WTC11 (cell line): ENCODE data around the gene MEF2B. TPM values are rescaled to one million over a fixed set of nuclear protein-coding genes. Genes with fewer than 3 reads are reported as not detected.

Experiments used
- ETV6 ChIP-seq: sonication (generic); formaldehyde crosslinking; IDR thresholded peaks from 2 replicates; pipeline ENCODE4 v1.8.1; 2022; ENCODE audit warnings: mild to moderate bottlenecking, missing genetic modification reagents
- FOXJ3 ChIP-seq: sonication (generic); formaldehyde crosslinking; IDR thresholded peaks from 2 replicates; pipeline ENCODE4 v1.9.0; 2021; ENCODE audit warnings: missing genetic modification reagents, mild to moderate bottlenecking, borderline replicate concordance
- FOXP1 ChIP-seq: sonication (generic); formaldehyde crosslinking; IDR thresholded peaks from 2 replicates; pipeline ENCODE4 v1.8.0; 2022; ENCODE audit warnings: missing genetic modification reagents, mild to moderate bottlenecking, moderate library complexity, borderline replicate concordance
- FOXP4 ChIP-seq: sonication (generic); formaldehyde crosslinking; IDR thresholded peaks from 2 replicates; pipeline ENCODE4 v1.8.0; 2022; ENCODE audit warnings: mild to moderate bottlenecking, missing genetic modification reagents
- GABPB1 ChIP-seq: sonication (generic); formaldehyde crosslinking; IDR thresholded peaks from 2 replicates; pipeline ENCODE4 v1.8.1; 2023; ENCODE audit warnings: mild to moderate bottlenecking, missing genetic modification reagents
- HMGA2 ChIP-seq: fragments of 250-450 bp; sonication (Bioruptor Pico); IDR thresholded peaks from 2 replicates; pipeline ENCODE4 v1.4.0; 2021; ENCODE audit warnings: mild to moderate bottlenecking, moderate library complexity
- HMGXB4 ChIP-seq: sonication (generic); formaldehyde crosslinking; IDR thresholded peaks from 2 replicates; pipeline ENCODE4 v1.8.1; 2023; ENCODE audit warnings: mild to moderate bottlenecking, moderate library complexity, missing genetic modification reagents
- JUN ChIP-seq: sonication (generic); formaldehyde crosslinking; IDR thresholded peaks from 2 replicates; pipeline ENCODE4 v1.8.0; 2023; ENCODE audit warnings: mild to moderate bottlenecking, missing genetic modification reagents
- KAT7 ChIP-seq: sonication (generic); formaldehyde crosslinking; IDR thresholded peaks from 2 replicates; pipeline ENCODE4 v1.8.1; 2023; ENCODE audit warnings: missing genetic modification reagents, mild to moderate bottlenecking, borderline replicate concordance
- MYBL2 ChIP-seq: sonication (generic); formaldehyde crosslinking; IDR thresholded peaks from 2 replicates; pipeline ENCODE4 v1.8.1; 2023; ENCODE audit warnings: mild to moderate bottlenecking, moderate library complexity, missing genetic modification reagents
- NFE2L1 ChIP-seq: sonication (generic); formaldehyde crosslinking; IDR thresholded peaks from 2 replicates; pipeline ENCODE4 v1.8.1; 2023; ENCODE audit warnings: missing genetic modification reagents
- NR1H2 ChIP-seq: sonication (generic); formaldehyde crosslinking; IDR thresholded peaks from 2 replicates; pipeline ENCODE4 v1.9.0; 2021; ENCODE audit warnings: mild to moderate bottlenecking, moderate library complexity, missing genetic modification reagents
- PREB ChIP-seq: sonication (generic); formaldehyde crosslinking; IDR thresholded peaks from 2 replicates; pipeline ENCODE4 v1.8.1; 2022; ENCODE audit warnings: mild to moderate bottlenecking, missing genetic modification reagents, moderate library complexity, borderline replicate concordance
- RORB ChIP-seq: fragments of 250-450 bp; sonication (Bioruptor Pico); IDR thresholded peaks from 2 replicates; pipeline ENCODE4 v1.9.0; 2021; ENCODE audit warnings: mild to moderate bottlenecking
- SMAD3 ChIP-seq: sonication (generic); formaldehyde crosslinking; IDR thresholded peaks from 2 replicates; pipeline ENCODE4 v1.8.0; 2022; ENCODE audit warnings: missing genetic modification reagents, mild to moderate bottlenecking, borderline replicate concordance
- SP1 ChIP-seq: sonication (generic); formaldehyde crosslinking; conservative IDR thresholded peaks from 2 replicates; pipeline ENCODE4 v1.8.1; 2022; ENCODE audit warnings: missing genetic modification reagents
- TEAD1 ChIP-seq: sonication (generic); formaldehyde crosslinking; IDR thresholded peaks from 2 replicates; pipeline ENCODE4 v1.8.0; 2022; ENCODE audit warnings: mild to moderate bottlenecking, missing genetic modification reagents
- ZMAT4 ChIP-seq: fragments of 250-450 bp; sonication (Bioruptor Pico); IDR thresholded peaks from 2 replicates; pipeline ENCODE4 v1.9.0; 2021; ENCODE audit warnings: mild to moderate bottlenecking
- ZNF121 ChIP-seq: sonication (generic); formaldehyde crosslinking; IDR thresholded peaks from 2 replicates; pipeline ENCODE4 v1.8.0; 2023; ENCODE audit warnings: missing genetic modification reagents
- ZNF219 ChIP-seq: sonication (generic); formaldehyde crosslinking; IDR thresholded peaks from 2 replicates; pipeline ENCODE4 v1.8.0; 2023; ENCODE audit warnings: missing genetic modification reagents, mild to moderate bottlenecking, borderline replicate concordance
- ZNF263 ChIP-seq: sonication (generic); formaldehyde crosslinking; IDR thresholded peaks from 2 replicates; pipeline ENCODE4 v1.8.1; 2022; ENCODE audit warnings: low read depth, mild to moderate bottlenecking, moderate library complexity, missing genetic modification reagents
- ZNF396 ChIP-seq: fragments of 250-450 bp; sonication (Bioruptor Pico); IDR thresholded peaks from 2 replicates; pipeline ENCODE4 v1.8.0; 2021; ENCODE audit warnings: mild to moderate bottlenecking, moderate library complexity, borderline replicate concordance
- total RNA-seq: library from RNA; stranded (reverse); gene quantifications from 3 replicates; pipeline ENCODE4 v1.2.3, GENCODE V29; 2021
- TF ChIP-seq, protein P1 (sequence below): sonication (generic); formaldehyde crosslinking; IDR thresholded peaks from 2 replicates; pipeline ENCODE4 v1.8.0; 2022; ENCODE audit warnings: mild to moderate bottlenecking, missing genetic modification reagents
- TF ChIP-seq, protein P2 (sequence below): sonication (generic); formaldehyde crosslinking; IDR thresholded peaks from 2 replicates; pipeline ENCODE4 v1.8.0; 2022; ENCODE audit warnings: mild to moderate bottlenecking, missing genetic modification reagents
- TF ChIP-seq, protein P3 (sequence below): sonication (generic); formaldehyde crosslinking; IDR thresholded peaks from 2 replicates; pipeline ENCODE4 v1.8.1; 2023; ENCODE audit warnings: mild to moderate bottlenecking, missing genetic modification reagents
- TF ChIP-seq, protein P4 (sequence below): sonication (generic); formaldehyde crosslinking; IDR thresholded peaks from 2 replicates; pipeline ENCODE4 v1.8.1; 2022; ENCODE audit warnings: missing genetic modification reagents, borderline replicate concordance

The MEF2B gene
- total RNA-seq, 1 experiment from 2014 or later = 1.7 TPM

GRCh38 chr19:19192078-19192882 lies 22.2 kb upstream of the MEF2B start, which contains the start of the genes BORCS8 and RFXANK (continued):
- TF ChIP-seq ZMAT4 (0 out of 2 replicates have a peak, but pooled peaks have one; percentile 13), FOXP4 (CRISPR knock-in tag) (0 out of 2 replicates have a peak, but pooled peaks have one; percentile 48), RORB (no peak), ZNF121 (CRISPR knock-in tag) (0 out of 2 replicates have a peak, but pooled peaks have one; percentile 7), FOXP1 (CRISPR knock-in tag) (peak; percentile 76), JUN (CRISPR knock-in tag) (peak; percentile 67; the same call in 1 of the 2 replicates), HMGXB4 (CRISPR knock-in tag) (no peak), ZNF263 (CRISPR knock-in tag) (no peak), NFE2L1 (peak; percentile 66; the same call in 1 of the 2 replicates), GABPB1 (CRISPR knock-in tag) (peak; percentile 91), NR1H2 (CRISPR knock-in tag) (no peak), FOXJ3 (CRISPR knock-in tag) (no peak), PREB (no peak), SP1 (CRISPR knock-in tag) (peak; percentile 74), ZNF396 (CRISPR knock-in tag) (no peak), MYBL2 (CRISPR knock-in tag) (no peak), HMGA2 (no peak), KAT7 (CRISPR knock-in tag) (no peak), TEAD1 (CRISPR knock-in tag) (peak; percentile 82), ETV6 (CRISPR knock-in tag) (peak; percentile 94), ZNF219 (CRISPR knock-in tag) (no peak), SMAD3 (CRISPR knock-in tag) (peak; percentile 68; the same call in 1 of the 2 replicates)
- TF ChIP-seq, protein P1, sequence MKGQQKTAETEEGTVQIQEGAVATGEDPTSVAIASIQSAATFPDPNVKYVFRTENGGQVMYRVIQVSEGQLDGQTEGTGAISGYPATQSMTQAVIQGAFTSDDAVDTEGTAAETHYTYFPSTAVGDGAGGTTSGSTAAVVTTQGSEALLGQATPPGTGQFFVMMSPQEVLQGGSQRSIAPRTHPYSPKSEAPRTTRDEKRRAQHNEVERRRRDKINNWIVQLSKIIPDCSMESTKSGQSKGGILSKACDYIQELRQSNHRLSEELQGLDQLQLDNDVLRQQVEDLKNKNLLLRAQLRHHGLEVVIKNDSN (CRISPR knock-in tag) = peak; percentile 2; the same call in 1 of the 2 replicates
- TF ChIP-seq, protein P2, sequence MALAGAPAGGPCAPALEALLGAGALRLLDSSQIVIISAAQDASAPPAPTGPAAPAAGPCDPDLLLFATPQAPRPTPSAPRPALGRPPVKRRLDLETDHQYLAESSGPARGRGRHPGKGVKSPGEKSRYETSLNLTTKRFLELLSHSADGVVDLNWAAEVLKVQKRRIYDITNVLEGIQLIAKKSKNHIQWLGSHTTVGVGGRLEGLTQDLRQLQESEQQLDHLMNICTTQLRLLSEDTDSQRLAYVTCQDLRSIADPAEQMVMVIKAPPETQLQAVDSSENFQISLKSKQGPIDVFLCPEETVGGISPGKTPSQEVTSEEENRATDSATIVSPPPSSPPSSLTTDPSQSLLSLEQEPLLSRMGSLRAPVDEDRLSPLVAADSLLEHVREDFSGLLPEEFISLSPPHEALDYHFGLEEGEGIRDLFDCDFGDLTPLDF (CRISPR knock-in tag) = 0 out of 2 replicates have a peak, but pooled peaks have one; percentile 48
- TF ChIP-seq, protein P3, sequence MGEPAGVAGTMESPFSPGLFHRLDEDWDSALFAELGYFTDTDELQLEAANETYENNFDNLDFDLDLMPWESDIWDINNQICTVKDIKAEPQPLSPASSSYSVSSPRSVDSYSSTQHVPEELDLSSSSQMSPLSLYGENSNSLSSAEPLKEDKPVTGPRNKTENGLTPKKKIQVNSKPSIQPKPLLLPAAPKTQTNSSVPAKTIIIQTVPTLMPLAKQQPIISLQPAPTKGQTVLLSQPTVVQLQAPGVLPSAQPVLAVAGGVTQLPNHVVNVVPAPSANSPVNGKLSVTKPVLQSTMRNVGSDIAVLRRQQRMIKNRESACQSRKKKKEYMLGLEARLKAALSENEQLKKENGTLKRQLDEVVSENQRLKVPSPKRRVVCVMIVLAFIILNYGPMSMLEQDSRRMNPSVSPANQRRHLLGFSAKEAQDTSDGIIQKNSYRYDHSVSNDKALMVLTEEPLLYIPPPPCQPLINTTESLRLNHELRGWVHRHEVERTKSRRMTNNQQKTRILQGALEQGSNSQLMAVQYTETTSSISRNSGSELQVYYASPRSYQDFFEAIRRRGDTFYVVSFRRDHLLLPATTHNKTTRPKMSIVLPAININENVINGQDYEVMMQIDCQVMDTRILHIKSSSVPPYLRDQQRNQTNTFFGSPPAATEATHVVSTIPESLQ (CRISPR knock-in tag) = no peak
- TF ChIP-seq, protein P4, sequence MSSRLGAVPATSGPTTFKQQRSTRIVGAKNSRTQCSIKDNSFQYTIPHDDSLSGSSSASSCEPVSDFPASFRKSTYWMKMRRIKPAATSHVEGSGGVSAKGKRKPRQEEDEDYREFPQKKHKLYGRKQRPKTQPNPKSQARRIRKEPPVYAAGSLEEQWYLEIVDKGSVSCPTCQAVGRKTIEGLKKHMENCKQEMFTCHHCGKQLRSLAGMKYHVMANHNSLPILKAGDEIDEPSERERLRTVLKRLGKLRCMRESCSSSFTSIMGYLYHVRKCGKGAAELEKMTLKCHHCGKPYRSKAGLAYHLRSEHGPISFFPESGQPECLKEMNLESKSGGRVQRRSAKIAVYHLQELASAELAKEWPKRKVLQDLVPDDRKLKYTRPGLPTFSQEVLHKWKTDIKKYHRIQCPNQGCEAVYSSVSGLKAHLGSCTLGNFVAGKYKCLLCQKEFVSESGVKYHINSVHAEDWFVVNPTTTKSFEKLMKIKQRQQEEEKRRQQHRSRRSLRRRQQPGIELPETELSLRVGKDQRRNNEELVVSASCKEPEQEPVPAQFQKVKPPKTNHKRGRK (CRISPR knock-in tag) = no peak
